Skeletal muscle tissue (tissue), 4 donors: Measurements from ENCODE around the gene MYD88. TPM values are rescaled to one million over a fixed set of nuclear protein-coding genes. Genes with fewer than 3 reads are reported as not detected.
"Not testable (repeated sequence)": the region's sequence is repeated elsewhere in the genome, so short reads cannot be mapped to it uniquely, and the experiment has no call there.

ENCODE experiments used
- H3K27ac ChIP-seq: one replicate; pipeline ENCODE4 v1.7.0; 2013; ENCODE audit warnings: mild to moderate bottlenecking, low read depth, low read length, inconsistent platforms
- H3K27me3 ChIP-seq, 3 donors: one replicate each; pipeline ENCODE4 v1.7.0; 2013; ENCODE audit warnings: low read length in 3 of 3; ENCODE audit not compliant: control insufficient read depth in 3 of 3, insufficient read depth in 3 of 3
- H3K36me3 ChIP-seq, 3 donors: one replicate each; pipeline ENCODE4 v1.7.0; 2013; ENCODE audit warnings: low read length in 3 of 3; ENCODE audit not compliant: control insufficient read depth in 3 of 3, insufficient read depth in 3 of 3
- H3K4me1 ChIP-seq, 3 donors: one replicate each; pipeline ENCODE4 v1.7.0; 2013; ENCODE audit warnings: low read length in 3 of 3, mild to moderate bottlenecking in 3 of 3; ENCODE audit not compliant: control insufficient read depth in 3 of 3, insufficient read depth in 3 of 3
- H3K4me3 ChIP-seq, 3 donors: one replicate each; pipeline ENCODE4 v1.7.0; 2013; ENCODE audit warnings: low read length in 3 of 3
- H3K9ac ChIP-seq, 3 donors: one replicate each; pipeline ENCODE4 v1.7.0; 2013; ENCODE audit warnings: low read length in 3 of 3, mild to moderate bottlenecking in 3 of 3, moderate library complexity in 2 of 3, low read depth in 1 of 3
- H3K9me3 ChIP-seq, 3 donors: one replicate each; pipeline ENCODE4 v1.7.0; 2013; ENCODE audit warnings: low read length in 3 of 3; ENCODE audit not compliant: control insufficient read depth in 3 of 3
- total RNA-seq: library from RNA; depleted of rRNA; stranded (reverse); fragments of >200 nt; gene quantifications from one replicate; pipeline ENCODE4 v1.2.3, GENCODE V29; 2014
- donor health status: Osteomylitis.

Gene MYD88
- total RNA-seq, 1 donor from 2014 or later = 5.2 TPM

GRCh38 chr3:38134517-38135143 is 3.8 kb upstream of the MYD88 start:
- not testable (repeated sequence) for H3K27ac ChIP-seq, H3K9ac ChIP-seq, H3K4me3 ChIP-seq, H3K27me3 ChIP-seq, H3K9me3 ChIP-seq
- peaks cover 25 to 38% (median 34%) of the 10 kb centered on the region in 3 donors for H3K4me1 ChIP-seq
- peaks cover 32 to 48% (median 44%) of the 10 kb centered on the region in 3 donors for H3K36me3 ChIP-seq

- H3K27ac ChIP-seq, H3K9me3 ChIP-seq, H3K27me3 ChIP-seq: not testable (repeated sequence)
- H3K4me1 ChIP-seq = peaks cover 27 to 39% (median 31%) of the 10 kb centered on the region in 3 donors
- H3K4me3 ChIP-seq = peak overlapping the region; percentile 88 to 96 (median 95)
- peak overlapping the region; percentile 87 to 96 (median 91) for H3K9ac ChIP-seq
- peaks cover 25 to 44% (median 37%) of the 10 kb centered on the region in 3 donors for H3K36me3 ChIP-seq
These were observed 2.7 kb upstream of the MYD88 start for GRCh38 chr3:38135621-38136277.

- Histone ChIP-seq H3K4me1 (peaks cover 27 to 37% (median 29%) of the 10 kb centered on the region in 3 donors), H3K4me3 (peak overlapping the region; percentile 88 to 96 (median 95)), H3K9me3 (no peaks in the 10 kb centered on the region), H3K27ac (peak overlapping the region; percentile 67), H3K36me3 (peaks cover 30 to 42% (median 37%) of the 10 kb centered on the region in 3 donors), H3K9ac (peak overlapping the region; percentile 87 to 96 (median 91)), H3K27me3 (peaks cover 0 to 5% (median 0%) of the 10 kb centered on the region in 3 donors)
These were observed 2.1 kb upstream of the MYD88 start for GRCh38 chr3:38136393-38136776.

- Histone ChIP-seq H3K4me3 (peak within 1 kb of the TSS; percentile 92 to 96 (median 95)), H3K9ac (peak within 1 kb of the TSS; percentile 87 to 96 (median 91)), H3K27me3 (peaks cover 0 to 5% (median 0%) of the 10 kb centered on the region in 3 donors), H3K4me1 (peaks cover 27 to 37% (median 29%) of the 10 kb centered on the region in 3 donors), H3K27ac (peak within 1 kb of the TSS; percentile 87), H3K36me3 (peaks cover 27 to 41% (median 31%) of the 10 kb centered on the region in 3 donors), H3K9me3 (no peaks in the 10 kb centered on the region)
These were observed 1.5 kb upstream of the MYD88 start, which contains the start of gene ACAA1 for GRCh38 chr3:38136777-38137614. Gene ACAA1 (minus strand): TSS chr3:38137127. CDS start chr3:38137035, 92 bp downstream.

GRCh38 chr3:38137615-38138348 is 679 bp upstream of the MYD88 start:
- H3K9ac ChIP-seq = peak overlapping the region; percentile 79 to 89 (median 84)
- H3K4me3 ChIP-seq = peak overlapping the region; percentile 92 to 96 (median 93)
- H3K4me1 ChIP-seq = peaks cover 27 to 37% (median 29%) of the 10 kb centered on the region in 3 donors
- H3K27ac ChIP-seq = peak overlapping the region; percentile 87
- H3K9me3 ChIP-seq = no peaks in the 10 kb centered on the region
- H3K36me3 ChIP-seq = peaks cover 22 to 34% (median 24%) of the 10 kb centered on the region in 3 donors
- peaks cover 0 to 5% (median 0%) of the 10 kb centered on the region in 3 donors for H3K27me3 ChIP-seq

- Histone ChIP-seq H3K27me3 (peaks cover 0 to 5% (median 0%) of the 10 kb centered on the region in 3 donors), H3K9me3 (no peaks in the 10 kb centered on the region), H3K36me3 (peaks cover 9 to 20% (median 17%) of the 10 kb centered on the region in 3 donors), H3K9ac (peak overlapping the region; percentile 79 to 89 (median 81)), H3K4me1 (peaks cover 27 to 37% (median 29%) of the 10 kb centered on the region in 3 donors), H3K4me3 (peak overlapping the region; percentile 92 to 96 (median 93)), H3K27ac (no peak overlapping the region)
These were observed 730 bp downstream of the MYD88 start for GRCh38 chr3:38139191-38139590.

- Histone ChIP-seq H3K9me3 (no peaks in the 10 kb centered on the region), H3K4me3 (peak overlapping the region; percentile 92 to 96 (median 93)), H3K4me1 (peaks cover 27 to 37% (median 29%) of the 10 kb centered on the region in 3 donors), H3K36me3 (peaks cover 8 to 15% (median 14%) of the 10 kb centered on the region in 3 donors), H3K27me3 (peaks cover 0 to 5% (median 0%) of the 10 kb centered on the region in 3 donors), H3K27ac (no peak overlapping the region), H3K9ac (peak overlapping the region; percentile 79 to 89 (median 81))
These were observed 1.2 kb downstream of the MYD88 start for GRCh38 chr3:38139652-38140051.

- Histone ChIP-seq H3K27ac (no peak overlapping the region), H3K4me3 (no peak overlapping the region), H3K36me3 (peaks cover 8 to 13% (median 10%) of the 10 kb centered on the region in 3 donors), H3K27me3 (peaks cover 0 to 5% (median 0%) of the 10 kb centered on the region in 3 donors), H3K9ac (no peak overlapping the region), H3K9me3 (no peaks in the 10 kb centered on the region), H3K4me1 (peaks cover 24 to 31% (median 26%) of the 10 kb centered on the region in 3 donors)
These were observed 2.1 kb downstream of the MYD88 start for GRCh38 chr3:38140326-38141172.
